Measurements from ENCODE around the gene ZSCAN21.

ZSCAN21 gene

DNA sequence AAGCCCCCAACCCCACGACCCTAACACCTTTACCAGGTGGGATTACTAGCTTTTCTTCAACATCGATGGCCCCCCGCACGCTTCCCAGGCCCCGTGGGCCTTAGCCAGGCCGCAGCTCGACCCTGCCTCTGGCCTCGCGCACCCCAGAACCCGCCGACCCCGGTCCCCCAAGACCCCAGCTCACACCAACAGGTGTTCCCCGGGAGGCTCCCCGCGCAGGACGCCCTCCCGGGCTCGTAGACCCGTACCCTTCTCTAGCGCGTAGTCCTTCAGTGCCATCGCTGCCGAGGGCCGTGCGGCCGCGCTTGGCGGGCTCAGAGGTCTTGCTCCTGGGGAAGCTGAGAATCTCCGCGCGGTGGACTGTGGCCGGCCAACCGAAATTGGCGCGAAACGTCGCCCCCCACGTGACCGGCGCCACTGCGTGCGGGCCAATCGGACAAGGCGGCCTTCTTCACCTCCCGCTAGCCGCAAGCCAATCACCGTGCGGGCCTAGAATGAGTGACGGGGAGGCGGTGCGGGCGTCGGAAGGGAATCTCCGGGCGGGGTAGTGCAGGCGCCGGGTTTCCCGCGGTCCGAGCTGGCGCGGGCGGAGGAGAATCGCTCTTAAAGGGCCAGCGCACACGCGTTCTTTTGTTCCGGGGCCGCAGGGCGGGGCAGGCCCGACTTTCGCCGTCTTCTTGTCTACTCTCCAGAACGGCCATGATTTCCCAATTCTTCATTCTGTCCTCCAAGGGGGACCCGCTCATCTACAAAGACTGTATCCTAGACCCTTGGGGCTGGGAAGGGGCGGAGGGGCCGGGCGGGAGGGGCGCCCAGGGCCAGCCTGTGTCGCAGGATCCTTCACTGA is 51.7 kb downstream of the ZSCAN21 start, which contains the start of the genes AP4M1 and MCM7:
AP4M1 (plus strand) TSS at position 628 of the 847 bp plus-strand sequence; CDS start at position 700, 72 bp downstream.
MCM7 (minus strand) TSS at position 382 of the 847 bp plus-strand sequence; CDS start at position 279, 103 bp downstream.
- DNase-seq: peak; percentile 91 to 93

DNA sequence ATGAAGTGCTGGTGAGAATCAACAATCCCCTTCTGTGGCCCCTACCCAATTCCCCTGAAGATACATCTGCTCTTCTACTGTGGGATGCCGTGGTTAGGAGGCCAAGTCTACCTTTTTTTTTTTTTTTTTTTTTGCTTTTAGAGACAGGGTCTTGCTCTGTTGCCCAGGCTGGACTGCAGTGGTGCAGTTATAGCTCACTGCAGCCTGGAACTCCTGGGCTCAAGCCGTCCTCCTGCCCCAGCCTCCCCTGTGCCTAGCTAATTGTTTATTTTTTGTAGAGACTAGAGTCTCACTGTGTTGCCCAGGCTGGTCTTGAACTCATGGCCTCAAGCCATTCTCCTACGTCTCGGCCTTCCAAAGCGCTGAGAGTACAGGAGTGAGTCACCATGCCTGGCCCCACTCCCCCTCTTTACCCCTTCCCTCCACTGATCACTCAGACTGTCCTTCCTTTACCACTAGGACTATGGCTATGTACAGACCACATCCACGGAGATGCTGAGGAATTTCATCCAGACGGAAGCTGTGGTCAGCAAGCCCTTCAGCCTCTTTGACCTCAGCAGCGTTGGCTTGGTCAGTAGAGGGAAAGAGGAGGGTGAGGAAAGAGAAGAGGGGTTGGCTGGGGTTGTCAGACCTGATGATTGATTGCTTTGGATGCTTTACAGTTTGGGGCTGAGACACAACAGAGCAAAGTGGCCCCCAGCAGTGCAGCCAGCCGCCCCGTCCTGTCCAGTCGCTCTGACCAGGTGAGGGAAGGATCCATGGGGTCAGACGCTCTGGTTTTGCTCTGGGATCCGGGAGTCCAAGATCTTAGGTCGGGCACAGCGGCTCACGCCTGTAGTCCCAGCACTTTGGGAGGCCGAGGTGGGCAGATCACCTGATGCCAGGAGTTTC is 53.6 kb downstream of the ZSCAN21 start:
- no peak for DNase-seq

DNA sequence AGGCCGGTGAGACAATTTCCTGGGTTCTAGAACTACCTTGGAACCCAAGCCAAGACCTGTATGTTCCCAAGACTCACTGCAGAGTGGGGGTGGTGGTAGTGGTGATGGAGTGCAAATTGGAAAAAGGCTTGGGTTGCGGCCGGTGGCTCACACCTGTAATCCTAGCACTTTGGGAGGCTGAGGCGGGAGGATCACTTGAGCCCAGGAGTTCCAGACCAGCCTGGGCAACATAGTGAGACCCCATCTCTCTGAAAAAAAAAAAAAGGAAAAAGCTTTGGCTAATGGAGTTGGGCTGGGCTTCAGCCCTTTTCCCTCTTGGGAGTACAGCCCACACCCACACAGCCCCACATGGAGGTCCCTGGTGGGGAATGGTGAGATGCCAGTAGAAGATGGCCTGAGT is 56.0 kb downstream of the ZSCAN21 start:
- no peak for DNase-seq

DNA sequence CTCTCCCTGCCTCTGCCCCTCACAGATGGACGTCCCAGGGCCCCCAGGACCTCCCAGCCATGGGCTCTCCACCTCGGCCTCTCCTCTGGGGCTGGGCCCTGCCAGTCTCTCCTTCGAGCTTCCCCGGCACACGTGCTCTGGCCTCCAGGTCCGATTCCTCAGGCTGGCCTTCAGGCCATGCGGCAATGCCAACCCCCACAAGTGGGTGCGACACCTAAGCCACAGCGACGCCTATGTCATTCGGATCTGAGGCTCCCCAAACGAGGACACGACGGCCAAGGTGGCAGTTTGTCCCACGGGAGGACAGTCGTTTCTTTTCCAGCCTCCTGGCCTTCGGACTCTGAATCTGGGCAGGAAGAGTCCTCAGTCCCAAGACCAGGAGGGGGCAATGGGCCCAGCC is 57.1 kb downstream of the ZSCAN21 start:
- no peak for DNase-seq

DNA sequence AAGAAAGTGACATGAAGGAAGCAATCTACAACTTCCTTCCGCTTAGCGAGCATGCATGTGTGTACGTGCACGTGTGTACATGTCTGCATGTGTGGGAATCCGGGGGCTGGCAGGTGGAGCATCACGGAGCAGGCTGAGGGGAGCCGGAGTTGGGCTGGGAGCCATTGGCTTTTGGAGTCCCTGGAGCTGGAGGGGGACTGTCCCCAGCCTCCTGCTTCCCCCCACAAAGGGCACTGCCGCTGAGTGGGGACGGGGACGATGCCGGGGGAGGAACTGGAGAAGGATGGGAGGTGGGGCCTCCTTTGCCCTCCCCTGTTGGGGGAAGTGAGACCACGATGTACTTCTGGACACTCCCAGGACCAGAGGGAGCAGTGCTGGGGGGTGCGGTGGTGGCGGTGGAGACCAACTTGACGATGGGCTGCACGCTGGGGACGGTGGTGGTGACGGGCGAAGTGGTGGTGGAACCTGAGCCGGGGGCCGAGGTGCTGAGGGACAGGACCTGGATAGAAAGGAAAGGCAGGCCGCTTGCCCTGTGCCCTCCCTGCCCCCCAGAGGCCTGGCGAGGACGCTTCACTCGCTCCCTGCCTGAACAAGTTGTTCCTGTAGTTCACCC is 57.7 kb downstream of the ZSCAN21 start:
- DNase-seq: no peak

- no peak for DNase-seq
Observed at GRCh38 chr7:100107890-100108289, 58.3 kb downstream of the ZSCAN21 start.

DNA sequence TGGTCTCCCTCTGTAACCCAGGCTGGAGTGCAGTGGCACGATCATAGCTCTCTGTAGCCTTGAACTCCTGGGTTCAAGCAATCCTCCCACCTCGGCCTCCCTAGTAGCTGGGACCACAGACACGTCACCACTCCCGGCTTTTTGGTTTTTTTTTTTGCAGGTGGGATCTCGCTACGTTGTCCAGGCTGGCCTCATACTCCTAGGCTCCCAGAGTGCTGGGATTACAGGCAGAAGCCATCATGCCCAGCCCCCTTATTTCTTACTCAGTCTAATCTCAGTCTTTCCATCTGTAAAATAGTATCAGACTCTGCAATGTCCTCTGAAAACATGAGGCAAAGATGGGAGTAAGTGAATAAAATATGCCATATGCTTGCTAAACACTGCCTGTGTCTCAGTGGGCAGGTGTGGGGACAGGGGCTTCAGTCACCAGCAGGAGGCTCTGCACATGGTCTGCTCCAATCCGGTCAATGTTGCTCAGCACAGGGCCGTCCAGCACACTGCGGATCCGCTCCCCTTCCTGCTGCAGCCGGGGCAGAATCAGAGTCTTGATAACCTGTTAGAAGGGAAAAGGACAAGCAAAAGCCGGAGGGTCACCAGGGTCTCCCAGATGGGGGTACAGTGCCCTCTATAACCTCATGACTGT is 60.1 kb downstream of the ZSCAN21 start:
- DNase-seq: no peak

DNA sequence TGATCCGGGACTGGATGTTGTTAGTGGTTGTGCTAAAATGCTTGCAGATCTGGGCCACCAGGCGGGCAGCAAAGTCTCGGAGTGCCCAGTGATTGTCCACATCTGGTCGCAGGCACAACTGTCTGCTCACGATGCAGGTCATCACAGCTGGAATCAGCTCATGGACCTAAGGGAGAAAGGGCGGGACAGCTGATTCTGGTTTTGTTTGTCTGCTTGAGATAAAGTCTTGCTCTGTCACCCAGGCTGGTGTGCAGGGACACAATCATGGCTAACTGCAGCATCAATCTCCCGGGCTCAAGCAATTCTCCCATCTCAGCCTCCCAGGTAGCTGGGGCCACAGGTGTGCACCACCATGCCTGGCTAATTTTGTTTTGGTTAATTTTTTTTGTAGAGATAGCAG is 61.6 kb downstream of the ZSCAN21 start:
- DNase-seq: no peak

DNA sequence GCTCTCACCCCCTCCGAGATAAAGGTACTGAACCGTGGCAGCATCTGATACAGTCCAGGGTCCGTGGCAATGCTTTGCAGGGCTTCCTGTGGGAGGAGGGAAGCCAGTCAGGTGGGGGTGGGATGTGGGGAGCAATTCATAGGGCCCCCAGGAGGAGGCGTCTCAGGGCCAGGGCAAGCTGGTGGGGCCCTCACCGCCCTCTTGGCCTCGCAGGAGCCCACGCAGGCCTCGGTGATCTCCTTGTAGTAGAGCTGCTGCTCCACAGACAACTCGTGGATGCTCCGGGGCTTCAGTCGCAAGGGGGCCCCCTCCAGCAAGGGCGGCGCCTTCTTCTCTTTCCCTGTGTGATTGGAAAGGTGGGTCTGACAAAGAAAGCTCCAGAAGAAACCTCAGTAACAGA is 62.3 kb downstream of the ZSCAN21 start:
- no peak for DNase-seq

All from activated CD4-positive, alpha-beta T cell treated with anti-CD3 and anti-CD28 coated beads, Interleukin-2, amount 50 U/mL, for 4 hours (primary cell).